CD14-positive monocyte (primary cell): ENCODE data around the gene HPS1. TPM values are rescaled to one million over a fixed set of nuclear protein-coding genes. Genes with fewer than 3 reads are reported as not detected.

Experiments used
- DNase-seq, 3 donors: peaks; one replicate each; pipeline ENCODE4 v3.0.0-alpha.2; 2011 to 2022
- H2AFZ ChIP-seq: 2 replicates; pipeline ENCODE4 v1.6.0; 2012; ENCODE audit warnings: mild to moderate bottlenecking, low read depth, low read length, inconsistent platforms; ENCODE audit not compliant: insufficient read depth, poor library complexity, severe bottlenecking
- H3K27ac ChIP-seq, 2 donors: 1 replicate in 1 of 2; 2 replicates in 1 of 2; pipeline ENCODE4 v1.5.1; 2012 to 2013; ENCODE audit warnings: low read length in 2 of 2, control low read depth in 1 of 2, inconsistent platforms in 1 of 2, low read depth in 1 of 2, mild to moderate bottlenecking in 1 of 2
- H3K27me3 ChIP-seq, 2 donors: one replicate each; pipeline versions ENCODE4 v1.6.0 to v1.6.1; 2011 to 2013; ENCODE audit warnings: low read length in 2 of 2; ENCODE audit not compliant: control insufficient read depth in 2 of 2, insufficient read depth in 2 of 2
- H3K36me3 ChIP-seq, 2 donors: replicated peaks in 1 of 2; 1 replicate in 1 of 2; 2 replicates in 1 of 2; pipeline versions ENCODE4 v1.5.1 to v1.6.1; 2012 to 2013; ENCODE audit warnings: low read length in 2 of 2, control low read depth in 1 of 2, inconsistent platforms in 1 of 2, mild to moderate bottlenecking in 1 of 2; ENCODE audit not compliant: insufficient read depth in 2 of 2, control insufficient read depth in 1 of 2
- H3K4me1 ChIP-seq, 2 donors: 1 replicate in 1 of 2; 2 replicates in 1 of 2; pipeline versions ENCODE4 v1.5.1 to v1.6.1; 2012 to 2013; ENCODE audit warnings: low read length in 2 of 2, control low read depth in 1 of 2, inconsistent platforms in 1 of 2, mild to moderate bottlenecking in 1 of 2, moderate library complexity in 1 of 2; ENCODE audit not compliant: insufficient read depth in 2 of 2, control insufficient read depth in 1 of 2
- H3K4me2 ChIP-seq: replicated peaks from 2 replicates; pipeline ENCODE3; 2012; ENCODE audit warnings: low read length, moderate library complexity, mild to moderate bottlenecking; ENCODE audit not compliant: poor library complexity, severe bottlenecking; ENCODE audit errors: extremely low read depth
- H3K4me3 ChIP-seq, 3 experiments: fragments of 200-600 bp in 1 of 3; sonication (generic) in 1 of 3; replicated peaks in 1 of 3; 1 replicate in 2 of 3; 2 replicates in 1 of 3; pipeline ENCODE4 v1.5.1; 2011 to 2013; ENCODE audit warnings: low read length in 3 of 3, mild to moderate bottlenecking in 3 of 3, control low read depth in 2 of 3, low read depth in 2 of 3, inconsistent platforms in 1 of 3, moderate library complexity in 1 of 3
- H3K79me2 ChIP-seq: 2 replicates; pipeline ENCODE4 v1.6.0; 2012; ENCODE audit warnings: mild to moderate bottlenecking, control low read depth, inconsistent platforms, low read length, moderate library complexity; ENCODE audit not compliant: insufficient read depth
- H3K9ac ChIP-seq: 2 replicates; pipeline ENCODE4 v1.6.0; 2017; ENCODE audit warnings: low read length, mild to moderate bottlenecking; ENCODE audit not compliant: insufficient read depth, poor library complexity, severe bottlenecking
- H3K9me3 ChIP-seq, 2 donors: replicated peaks in 1 of 2; 1 replicate in 1 of 2; 2 replicates in 1 of 2; pipeline versions ENCODE4 v1.5.1 to v1.6.1; 2012 to 2013; ENCODE audit warnings: low read length in 2 of 2, control low read depth in 1 of 2; ENCODE audit not compliant: control insufficient read depth in 1 of 2, insufficient read depth in 1 of 2
- H4K20me1 ChIP-seq: 2 replicates; pipeline ENCODE4 v1.6.0; 2012; ENCODE audit warnings: mild to moderate bottlenecking, low read length, control low read depth, moderate library complexity; ENCODE audit not compliant: insufficient read depth
- H3K27ac Mint-ChIP-seq, 7 donors: one replicate each; pipeline ENCODE4 v1.8.0; 2020; ENCODE audit warnings: mild to moderate bottlenecking in 7 of 7, mixed read lengths in 7 of 7, moderate library complexity in 6 of 7, inconsistent platforms in 2 of 7
- H3K27me3 Mint-ChIP-seq, 3 donors: one replicate each; pipeline ENCODE4 v1.8.0; 2021 to 2022; ENCODE audit warnings: low read depth in 3 of 3, mild to moderate bottlenecking in 3 of 3, mixed read lengths in 3 of 3, moderate library complexity in 3 of 3, inconsistent platforms in 1 of 3
- H3K36me3 Mint-ChIP-seq, 2 donors: one replicate each; pipeline ENCODE4 v1.8.0; 2020; ENCODE audit warnings: mixed read lengths in 2 of 2, inconsistent platforms in 1 of 2, mild to moderate bottlenecking in 1 of 2
- H3K4me1 Mint-ChIP-seq: one replicate; pipeline ENCODE4 v1.8.0; 2020; ENCODE audit warnings: mild to moderate bottlenecking, mixed read lengths
- H3K4me3 Mint-ChIP-seq, 2 donors: one replicate each; pipeline ENCODE4 v1.8.0; 2020; ENCODE audit warnings: mild to moderate bottlenecking in 2 of 2, mixed read lengths in 2 of 2, moderate library complexity in 1 of 2
- H3K9me3 Mint-ChIP-seq, 7 donors: one replicate each; pipeline ENCODE4 v1.8.0; 2020 to 2022; ENCODE audit warnings: mixed read lengths in 7 of 7, mild to moderate bottlenecking in 6 of 7, moderate library complexity in 6 of 7, inconsistent platforms in 2 of 7
- WGBS: methylation state at CpG from one replicate; pipeline ENCODE4 v1.1.5; 2013; ENCODE audit warnings: missing lambda C conversion rate; ENCODE audit not compliant: insufficient coverage; 5-methylcytosine and 5-hydroxymethylcytosine counted together
- intact Hi-C, 2 donors: fragments of 100-400 bp; cut with micrococcal nuclease; formaldehyde crosslinking; loops; one replicate each; pipeline versions ENCODE4 v1.15.0 to v1.15.1; 2023
- polyA plus RNA-seq, 3 donors: library from polyadenylated mRNA; depleted of rRNA in 1 of 3; unstranded in 2 of 3; stranded (reverse) in 1 of 3; fragments of 300-500 nt in 2 of 3; fragments of >200 nt in 1 of 3; fragmentation: Illumina TruSeq in 2 of 3; gene quantifications; 1 replicate in 2 of 3; 2 replicates in 1 of 3; pipeline ENCODE4 v1.2.3, GENCODE V29; 2012 to 2021
- TF ChIP-seq, protein P1 (sequence below): fragments of 200-600 bp; IDR thresholded peaks from one replicate; pipeline ENCODE4 v1.8.0; 2022; ENCODE audit warnings: antibody characterized with exemption, mild to moderate bottlenecking

The HPS1 gene
- polyA plus RNA-seq, 3 donors, result 73.0 to 135 (median 85.2) TPM

GRCh38 chr10:98427011-98427515 is 19.7 kb downstream of the HPS1 start:
- H3K9ac ChIP-seq, result no peak overlapping the region
- intact Hi-C loops, result no loop called here
- H3K4me1 Mint-ChIP-seq, result peaks cover 2% of the 10 kb centered on the region
- H3K36me3 ChIP-seq, result peaks cover 92 to 96% of the 10 kb centered on the region in 2 donors
- peaks cover 8% of the 10 kb centered on the region for H4K20me1 ChIP-seq
- no peak for DNase-seq
- H3K9me3 ChIP-seq, result no peaks in the 10 kb centered on the region
- no peaks in the 10 kb centered on the region for H3K9me3 Mint-ChIP-seq
- H3K27ac Mint-ChIP-seq, result no peak overlapping the region
- no peaks in the 10 kb centered on the region for H3K79me2 ChIP-seq
- no peak overlapping the region for H3K4me2 ChIP-seq
- no peaks in the 10 kb centered on the region for H3K27me3 Mint-ChIP-seq
- no peak overlapping the region for H2AFZ ChIP-seq
- no peak overlapping the region for H3K4me3 ChIP-seq
- no peak overlapping the region for H3K27ac ChIP-seq
- H3K4me1 ChIP-seq, result no peaks in the 10 kb centered on the region
- no peaks in the 10 kb centered on the region for H3K27me3 ChIP-seq
- TF ChIP-seq, protein P1, sequence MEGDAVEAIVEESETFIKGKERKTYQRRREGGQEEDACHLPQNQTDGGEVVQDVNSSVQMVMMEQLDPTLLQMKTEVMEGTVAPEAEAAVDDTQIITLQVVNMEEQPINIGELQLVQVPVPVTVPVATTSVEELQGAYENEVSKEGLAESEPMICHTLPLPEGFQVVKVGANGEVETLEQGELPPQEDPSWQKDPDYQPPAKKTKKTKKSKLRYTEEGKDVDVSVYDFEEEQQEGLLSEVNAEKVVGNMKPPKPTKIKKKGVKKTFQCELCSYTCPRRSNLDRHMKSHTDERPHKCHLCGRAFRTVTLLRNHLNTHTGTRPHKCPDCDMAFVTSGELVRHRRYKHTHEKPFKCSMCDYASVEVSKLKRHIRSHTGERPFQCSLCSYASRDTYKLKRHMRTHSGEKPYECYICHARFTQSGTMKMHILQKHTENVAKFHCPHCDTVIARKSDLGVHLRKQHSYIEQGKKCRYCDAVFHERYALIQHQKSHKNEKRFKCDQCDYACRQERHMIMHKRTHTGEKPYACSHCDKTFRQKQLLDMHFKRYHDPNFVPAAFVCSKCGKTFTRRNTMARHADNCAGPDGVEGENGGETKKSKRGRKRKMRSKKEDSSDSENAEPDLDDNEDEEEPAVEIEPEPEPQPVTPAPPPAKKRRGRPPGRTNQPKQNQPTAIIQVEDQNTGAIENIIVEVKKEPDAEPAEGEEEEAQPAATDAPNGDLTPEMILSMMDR, result no peak
- no peak overlapping the region for H3K4me3 Mint-ChIP-seq
- WGBS, result 100% methylated on average over 2 of the region's 7 CpGs
- peaks cover 73 to 93% of the 10 kb centered on the region in 2 donors for H3K36me3 Mint-ChIP-seq

- no peak overlapping the region for H3K4me3 Mint-ChIP-seq
- intact Hi-C loops, result no loop called here
- peaks cover 2% of the 10 kb centered on the region for H3K4me1 Mint-ChIP-seq
- no peaks in the 10 kb centered on the region for H3K9me3 Mint-ChIP-seq
- Histone ChIP-seq H3K9ac (no peak overlapping the region), H3K4me3 (no peak overlapping the region), H3K36me3 (peaks cover 92 to 96% of the 10 kb centered on the region in 2 donors), H4K20me1 (no peaks in the 10 kb centered on the region), H3K27ac (no peak overlapping the region), H3K27me3 (no peaks in the 10 kb centered on the region), H3K9me3 (no peaks in the 10 kb centered on the region), H3K4me2 (no peak overlapping the region), H3K4me1 (no peaks in the 10 kb centered on the region), H2AFZ (no peak overlapping the region), H3K79me2 (no peaks in the 10 kb centered on the region)
- 91% methylated on average over 16 of the region's 21 CpGs for WGBS
- peak overlapping the region in 2 of 7 donors; percentile 11 to 25 for H3K27ac Mint-ChIP-seq
- no peaks in the 10 kb centered on the region for H3K27me3 Mint-ChIP-seq
- DNase-seq, result peak; percentile 12 to 40 (median 33)
- H3K36me3 Mint-ChIP-seq, result peaks cover 74 to 94% of the 10 kb centered on the region in 2 donors
- TF ChIP-seq, protein P1, result peak; percentile 83
Observed at GRCh38 chr10:98425511-98426352, 21.0 kb downstream of the HPS1 start.
